Ascending aorta (tissue), 2 donors: ENCODE results near the gene CCBE1. TPM values are rescaled to one million over a fixed set of nuclear protein-coding genes. Genes with fewer than 3 reads are reported as not detected.

Experiments used
- DNase-seq, 2 donors: peaks; one replicate each; pipeline ENCODE4 v3.0.0-alpha.2; 2019; ENCODE audit warnings: low spot score in 2 of 2
- H3K27ac ChIP-seq, 2 donors: fragments of 200-600 bp; sonication (generic); one replicate each; pipeline ENCODE4 v1.5.1; 2016 to 2017; ENCODE audit warnings: mild to moderate bottlenecking in 1 of 2
- H3K27me3 ChIP-seq: fragments of 200-600 bp; sonication (generic); one replicate; pipeline ENCODE4 v1.5.1; 2017
- H3K36me3 ChIP-seq, 2 donors: fragments of 200-600 bp; sonication (generic); one replicate each; pipeline ENCODE4 v1.5.1; 2016
- H3K4me1 ChIP-seq, 2 donors: fragments of 200-600 bp; sonication (generic); one replicate each; pipeline ENCODE4 v1.5.1; 2016 to 2017; ENCODE audit warnings: mild to moderate bottlenecking in 1 of 2
- H3K4me3 ChIP-seq, 2 donors: fragments of 200-600 bp; sonication (generic); one replicate each; pipeline ENCODE4 v1.5.1; 2016 to 2017; ENCODE audit warnings: mild to moderate bottlenecking in 1 of 2
- H3K9me3 ChIP-seq, 2 donors: fragments of 200-600 bp; sonication (generic); one replicate each; pipeline ENCODE4 v1.5.1; 2016
- CTCF ChIP-seq, 3 experiments: fragments of 200-600 bp in 2 of 3; fragments of 450-650 bp in 1 of 3; sonication (generic) in 2 of 3; IDR thresholded peaks; one replicate each; pipeline ENCODE4 v1.5.1; 2016 to 2019; ENCODE audit warnings: antibody characterized with exemption in 3 of 3, mild to moderate bottlenecking in 1 of 3, moderate library complexity in 1 of 3
- intact Hi-C: fragments of 100-400 bp; cut with DNase I; formaldehyde crosslinking; loops from one replicate; pipeline ENCODE4 v1.15.1; 2023
- total RNA-seq: library from RNA; depleted of rRNA; stranded (reverse); fragments of >200 nt; gene quantifications from one replicate; pipeline ENCODE4 v1.1.0, GENCODE V29; 2016

CCBE1 gene
- total RNA-seq, 1 donor from 2014 or later, result 0.32 TPM

DNA sequence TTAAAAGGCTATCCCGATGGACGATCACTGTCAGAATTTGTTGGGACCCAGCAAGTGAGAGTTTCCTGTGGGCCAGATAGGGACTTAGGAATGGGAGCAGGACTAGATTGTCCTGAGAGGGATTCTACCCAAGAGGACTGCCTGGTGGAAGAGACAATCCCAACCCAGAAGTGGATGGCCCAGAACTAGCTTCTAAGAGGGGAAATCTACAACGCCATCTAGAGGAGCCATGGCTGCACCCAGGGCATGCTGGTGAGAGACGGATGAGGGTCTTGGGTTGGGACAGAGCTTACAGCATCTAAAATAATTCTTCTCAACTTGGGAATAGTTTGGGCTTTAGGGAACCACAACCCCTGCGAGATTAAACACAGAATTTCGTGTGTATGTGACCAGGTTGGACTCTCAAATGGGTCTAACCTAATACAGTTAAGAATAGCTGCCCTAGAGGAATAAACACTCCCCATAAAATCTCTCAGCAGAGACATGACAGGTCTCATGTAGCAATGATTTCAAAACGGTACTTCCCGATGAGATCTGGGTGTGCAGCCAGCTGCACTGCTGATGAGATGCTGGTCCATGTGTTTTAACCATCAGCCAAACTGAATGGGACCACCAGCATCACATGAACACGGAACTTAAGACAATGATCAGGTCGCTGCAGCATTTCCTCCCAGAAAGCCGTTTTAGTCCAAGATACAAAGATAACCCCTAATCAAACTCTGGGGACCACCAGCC, 50.8 kb downstream of the CCBE1 start:
- Histone ChIP-seq H3K27me3 (no peaks in the 10 kb centered on the region), H3K4me1 (no peaks in the 10 kb centered on the region), H3K36me3 (no peaks in the 10 kb centered on the region), H3K9me3 (no peaks in the 10 kb centered on the region), H3K4me3 (no peak overlapping the region), H3K27ac (no peak overlapping the region)
- DNase-seq, result no peak
- TF ChIP-seq CTCF (IDR thresholded peaks at IDR 0.05), result no peak
- intact Hi-C loops, result no loop called here

GRCh38 chr18:59643740-59644139, 53.5 kb downstream of the CCBE1 start:
- intact Hi-C loops, result no loop called here
- H3K27me3 ChIP-seq, result no peaks in the 10 kb centered on the region
- no peaks in the 10 kb centered on the region for H3K36me3 ChIP-seq
- TF ChIP-seq CTCF (IDR thresholded peaks at IDR 0.05), result no peak
- no peaks in the 10 kb centered on the region for H3K9me3 ChIP-seq
- no peak for DNase-seq
- H3K27ac ChIP-seq, result no peak overlapping the region
- H3K4me3 ChIP-seq, result no peak overlapping the region
- no peaks in the 10 kb centered on the region for H3K4me1 ChIP-seq

GRCh38 chr18:59640721-59641120, 56.5 kb downstream of the CCBE1 start:
- no peaks in the 10 kb centered on the region for H3K4me1 ChIP-seq
- DNase-seq, result no peak
- no peaks in the 10 kb centered on the region for H3K9me3 ChIP-seq
- no peaks in the 10 kb centered on the region for H3K36me3 ChIP-seq
- intact Hi-C loops, result no loop called here
- H3K27me3 ChIP-seq, result no peaks in the 10 kb centered on the region
- H3K4me3 ChIP-seq, result no peak overlapping the region
- TF ChIP-seq CTCF (IDR thresholded peaks at IDR 0.05), result no peak
- H3K27ac ChIP-seq, result no peak overlapping the region

GRCh38 chr18:59639821-59640220, 57.4 kb downstream of the CCBE1 start:
- no peaks in the 10 kb centered on the region for H3K4me1 ChIP-seq
- H3K27me3 ChIP-seq, result no peaks in the 10 kb centered on the region
- no peak overlapping the region for H3K4me3 ChIP-seq
- intact Hi-C loops, result no loop called here
- no peaks in the 10 kb centered on the region for H3K36me3 ChIP-seq
- no peak for DNase-seq
- H3K27ac ChIP-seq, result no peak overlapping the region
- TF ChIP-seq CTCF (IDR thresholded peaks at IDR 0.05), result no peak
- H3K9me3 ChIP-seq, result no peaks in the 10 kb centered on the region

- intact Hi-C loops, result no loop called here
- H3K9me3 ChIP-seq, result no peaks in the 10 kb centered on the region
These were observed 58.1 kb downstream of the CCBE1 start for GRCh38 chr18:59639136-59639535.

More at GRCh38 chr18:59639136-59639535, 58.1 kb downstream of the CCBE1 start:
- TF ChIP-seq CTCF (IDR thresholded peaks at IDR 0.05), result no peak
- H3K36me3 ChIP-seq, result no peaks in the 10 kb centered on the region
- H3K4me3 ChIP-seq, result no peak overlapping the region
- no peaks in the 10 kb centered on the region for H3K27me3 ChIP-seq
- H3K4me1 ChIP-seq, result no peaks in the 10 kb centered on the region
- no peak for DNase-seq
- H3K27ac ChIP-seq, result no peak overlapping the region
